K562 (cell line): ENCODE results near the gene PLEKHH2. TPM values are rescaled to one million over a fixed set of nuclear protein-coding genes. Genes with fewer than 3 reads are reported as not detected.

Source experiments
- ATAC-seq: fragments of 200-7000 bp; cut with Tn5 transposase; 3 replicates; pipeline ENCODE4 v1.9.1; 2020; ENCODE audit warnings: moderate library complexity
- BruUV-seq: library from RNA; stranded (reverse); fragments of 400-500 nt; replicated peaks from 2 replicates; lab custom pipeline; 2021; lab: Mats Ljungman, UMichigan
- CTCF ChIA-PET: fragments of 300-600 bp; formaldehyde crosslinking; extraction: SDS; loops from one replicate; lab custom pipeline; 2021; ENCODE audit warnings: low intra/inter-chr PET ratio; lab: Yijun Ruan, JAX
- POLR2A ChIA-PET: fragments of 300-600, 350-650 bp; sonication (Branson Sonifier 250); formaldehyde crosslinking; extraction: SDS; loops from one replicate; lab custom pipeline; 2021; ENCODE audit warnings: antibody characterized with exemption, inconsistent platforms; lab: Yijun Ruan, JAX
- DNase-seq, 4 experiments: peaks; one replicate each; pipeline versions ENCODE4 v3.0.0 to v3.0.0-alpha.2; 2011 to 2018; ENCODE audit warnings: low spot score in 3 of 4, mixed read lengths in 3 of 4; ENCODE audit errors: extremely low read depth in 1 of 4
- FAIRE-seq: peaks from 2 replicates; lab custom pipeline; 2011; peaks lifted over from hg19 to GRCh38; lab: Jason Lieb, UNC
- H2AFZ ChIP-seq: 2 replicates; pipeline ENCODE4 v1.6.0; 2011; ENCODE audit warnings: low read depth, low read length, control low read depth, inconsistent platforms
- H3K27ac ChIP-seq: fragments of 200-600 bp; 3 replicates; pipeline ENCODE4 v1.8.0; 2011; ENCODE audit warnings: low read depth, mild to moderate bottlenecking, control low read depth, inconsistent platforms, low read length, moderate library complexity, mixed read lengths; ENCODE audit errors: extremely low read depth
- H3K27me3 ChIP-seq, 2 experiments: fragments of 300-600 bp in 1 of 2; 2 replicates in 1 of 2; 3 replicates in 1 of 2; pipeline versions ENCODE4 v1.6.0 to v1.8.0; 2011; ENCODE audit warnings: inconsistent platforms in 2 of 2, low read length in 2 of 2, mild to moderate bottlenecking in 1 of 2, mixed read lengths in 1 of 2, moderate library complexity in 1 of 2; ENCODE audit not compliant: control insufficient read depth in 2 of 2, insufficient read depth in 2 of 2
- H3K36me3 ChIP-seq: fragments of 300-600 bp; 3 replicates; pipeline ENCODE4 v1.8.0; 2011; ENCODE audit warnings: mild to moderate bottlenecking, low read length, inconsistent platforms; ENCODE audit not compliant: control insufficient read depth, insufficient read depth
- H3K4me1 ChIP-seq, 2 experiments: fragments of 200-600 bp in 1 of 2; replicated peaks in 1 of 2; 2 replicates in 1 of 2; 3 replicates in 1 of 2; pipeline versions ENCODE4 v1.5.1 to v1.8.0; 2011; ENCODE audit warnings: inconsistent platforms in 2 of 2, low read length in 2 of 2, mild to moderate bottlenecking in 1 of 2, mixed read lengths in 1 of 2, moderate library complexity in 1 of 2; ENCODE audit not compliant: control insufficient read depth in 2 of 2, insufficient read depth in 2 of 2
- H3K4me2 ChIP-seq: 2 replicates; pipeline ENCODE4 v1.6.1; 2011; ENCODE audit warnings: low read length, control low read depth, inconsistent platforms, mixed read lengths; ENCODE audit not compliant: insufficient read depth
- H3K4me3 ChIP-seq: fragments of 200-600 bp; sonication (generic), shearing (Covaris generic); 2 replicates; pipeline ENCODE4 v1.5.1; 2016; ENCODE audit warnings: control low read depth, inconsistent platforms
- H3K79me2 ChIP-seq: fragments of 200-600 bp; 3 replicates; pipeline ENCODE4 v1.8.0; 2011; ENCODE audit warnings: low read length, inconsistent platforms; ENCODE audit not compliant: control insufficient read depth, insufficient read depth
- H3K9ac ChIP-seq, 2 experiments: 2 replicates each; pipeline versions ENCODE4 v1.6.0 to v1.6.1; 2011; ENCODE audit warnings: low read depth in 2 of 2, low read length in 2 of 2, control low read depth in 1 of 2, inconsistent platforms in 1 of 2, mild to moderate bottlenecking in 1 of 2, mixed read lengths in 1 of 2; ENCODE audit not compliant: insufficient read depth in 1 of 2
- H3K9me1 ChIP-seq: one replicate; pipeline ENCODE4 v1.6.0; 2011; ENCODE audit warnings: inconsistent platforms, mild to moderate bottlenecking, low read length, moderate library complexity; ENCODE audit not compliant: control insufficient read depth, insufficient read depth
- H3K9me3 ChIP-seq: replicated peaks from 2 replicates; pipeline ENCODE4 v1.5.1; 2011; ENCODE audit warnings: low read depth, low read length, inconsistent platforms; ENCODE audit not compliant: control insufficient read depth, insufficient read depth
- H4K20me1 ChIP-seq: replicated peaks from 2 replicates; pipeline ENCODE4 v1.6.1; 2011; ENCODE audit warnings: low read length, inconsistent platforms, mixed read lengths; ENCODE audit not compliant: control insufficient read depth, insufficient read depth
- CBX8 ChIP-seq: fragments of 200-600 bp; sonication (generic); IDR thresholded peaks from 2 replicates; pipeline ENCODE4 v1.6.1; 2012; ENCODE audit warnings: borderline replicate concordance, mixed run types, low read depth, mild to moderate bottlenecking, moderate library complexity, mixed read lengths, low read length, control low read depth, inconsistent platforms; ENCODE audit not compliant: poor library complexity, severe bottlenecking; ENCODE audit errors: extremely low read depth
- CCAR2 ChIP-seq: fragments of 200-400 bp; formaldehyde crosslinking; IDR thresholded peaks from 2 replicates; pipeline ENCODE4 v1.6.1; 2017; ENCODE audit warnings: mild to moderate bottlenecking, low read depth, low read length
- HIVEP1 ChIP-seq: fragments of 250-450 bp; sonication (Bioruptor Pico); IDR thresholded peaks from 2 replicates; pipeline ENCODE4 v1.4.0; 2020; ENCODE audit warnings: mild to moderate bottlenecking
- KLF16 ChIP-seq: IDR thresholded peaks from 2 replicates; pipeline ENCODE4 v1.6.1; 2016; ENCODE audit warnings: antibody characterized with exemption
- MECOM ChIP-seq: fragments of 250-450 bp; sonication (Bioruptor Pico); IDR thresholded peaks from 2 replicates; pipeline ENCODE4 v1.8.0; 2022; ENCODE audit warnings: inconsistent platforms
- SNRNP70 ChIP-seq: fragments of 200-400 bp; formaldehyde crosslinking; optimal IDR thresholded peaks from 2 replicates; pipeline ENCODE3; 2017; ENCODE audit warnings: low read depth, low read length
- ZNF23 ChIP-seq: fragments of 250-450 bp; sonication (Bioruptor Pico); IDR thresholded peaks from 2 replicates; pipeline ENCODE4 v1.4.0; 2020; ENCODE audit warnings: mild to moderate bottlenecking
- WGBS: fragments of 100-300 bp; shearing (Covaris generic); methylation state at CpG from one replicate; pipeline ENCODE4 v1.1.6; 2016; ENCODE audit warnings: low coverage, mixed read lengths; ENCODE audit not compliant: insufficient coverage; ENCODE audit errors: missing lambda C conversion rate; 5-methylcytosine and 5-hydroxymethylcytosine counted together
- in situ Hi-C: fragments of 300-500 bp; cut with MboI; formaldehyde crosslinking; loops from 4 replicates; pipeline ENCODE4 v1.15.0; 2018; ENCODE audit warnings: inconsistent platforms, mixed read lengths
- intact Hi-C: fragments of 100-400 bp; cut with micrococcal nuclease; formaldehyde crosslinking; loops from 2 replicates; pipeline ENCODE4 v1.14.2; 2022
- polyA plus RNA-seq, 8 experiments: library from polyadenylated mRNA; depleted of rRNA in 4 of 8; stranded (reverse) in 5 of 8; unstranded in 3 of 8; fragments of >200 nt; fragmentation: Nextera tagmentation in 2 of 8; fragmentation: Illumina TruSeq in 1 of 8; extraction: Ambion mirVana in 2 of 8; extraction: Trizol in 1 of 8; gene quantifications; 2 replicates each; pipeline versions ENCODE4 v1.2.1 to v1.2.3, GENCODE V29; 2011 to 2014; ENCODE audit warnings: inconsistent platforms in 1 of 8, missing spikeins in 1 of 8
- total RNA-seq, 7 experiments: library from RNA; depleted of rRNA in 6 of 7; stranded (reverse); fragments of >200 nt in 6 of 7; fragmentation: Illumina TruSeq in 2 of 7; extraction: Trizol in 2 of 7; gene quantifications; 2 replicates each; pipeline versions ENCODE4 v1.2.1 to v1.2.3, GENCODE V29; 2011 to 2021; ENCODE audit warnings: low replicate concordance in 1 of 7
- TF ChIP-seq, protein P1 (sequence below): IDR thresholded peaks from 2 replicates; pipeline ENCODE4 v1.6.1; 2014; ENCODE audit warnings: antibody characterized with exemption
- TF ChIP-seq, protein P2 (sequence below): fragments of 250-450 bp; sonication (Bioruptor Pico); IDR thresholded peaks from 2 replicates; pipeline ENCODE4 v1.4.0; 2020; ENCODE audit warnings: mild to moderate bottlenecking
- TF ChIP-seq, protein P3 (sequence below): sonication (generic); formaldehyde crosslinking; IDR thresholded peaks from 2 replicates; pipeline ENCODE4 v1.8.0; 2022; ENCODE audit warnings: missing genetic modification reagents, mild to moderate bottlenecking, borderline replicate concordance

The PLEKHH2 gene
- total and polyA plus RNA-seq, 9 of the 15 experiments (the other 6 are each of a cell fraction or from before 2014, with no cell fraction given) = 0.77 to 13.5 (median 2.7) TPM

- TF ChIP-seq, protein P1, sequence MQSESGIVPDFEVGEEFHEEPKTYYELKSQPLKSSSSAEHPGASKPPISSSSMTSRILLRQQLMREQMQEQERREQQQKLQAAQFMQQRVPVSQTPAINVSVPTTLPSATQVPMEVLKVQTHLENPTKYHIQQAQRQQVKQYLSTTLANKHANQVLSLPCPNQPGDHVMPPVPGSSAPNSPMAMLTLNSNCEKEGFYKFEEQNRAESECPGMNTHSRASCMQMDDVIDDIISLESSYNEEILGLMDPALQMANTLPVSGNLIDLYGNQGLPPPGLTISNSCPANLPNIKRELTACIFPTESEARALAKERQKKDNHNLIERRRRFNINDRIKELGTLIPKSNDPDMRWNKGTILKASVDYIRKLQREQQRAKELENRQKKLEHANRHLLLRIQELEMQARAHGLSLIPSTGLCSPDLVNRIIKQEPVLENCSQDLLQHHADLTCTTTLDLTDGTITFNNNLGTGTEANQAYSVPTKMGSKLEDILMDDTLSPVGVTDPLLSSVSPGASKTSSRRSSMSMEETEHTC = no peak
- TF ChIP-seq ZNF23 (CRISPR knock-in tag) = no peak
- TF ChIP-seq KLF16 = no peak
- TF ChIP-seq MECOM (CRISPR knock-in tag) = no peak
- TF ChIP-seq HIVEP1 (CRISPR knock-in tag) = no peak
- no peak for TF ChIP-seq CBX8
- TF ChIP-seq, protein P2, sequence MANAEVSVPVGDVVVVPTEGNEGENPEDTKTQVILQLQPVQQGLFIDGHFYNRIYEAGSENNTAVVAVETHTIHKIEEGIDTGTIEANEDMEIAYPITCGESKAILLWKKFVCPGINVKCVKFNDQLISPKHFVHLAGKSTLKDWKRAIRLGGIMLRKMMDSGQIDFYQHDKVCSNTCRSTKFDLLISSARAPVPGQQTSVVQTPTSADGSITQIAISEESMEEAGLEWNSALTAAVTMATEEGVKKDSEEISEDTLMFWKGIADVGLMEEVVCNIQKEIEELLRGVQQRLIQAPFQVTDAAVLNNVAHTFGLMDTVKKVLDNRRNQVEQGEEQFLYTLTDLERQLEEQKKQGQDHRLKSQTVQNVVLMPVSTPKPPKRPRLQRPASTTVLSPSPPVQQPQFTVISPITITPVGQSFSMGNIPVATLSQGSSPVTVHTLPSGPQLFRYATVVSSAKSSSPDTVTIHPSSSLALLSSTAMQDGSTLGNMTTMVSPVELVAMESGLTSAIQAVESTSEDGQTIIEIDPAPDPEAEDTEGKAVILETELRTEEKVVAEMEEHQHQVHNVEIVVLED = no peak
- TF ChIP-seq, all 486 proteins: peak for 0
Observed at GRCh38 chr2:43763091-43763490, 126.0 kb downstream of the PLEKHH2 start (continued).

GRCh38 chr2:43764086-43764705 lies 127.1 kb downstream of the PLEKHH2 start:
- ChIA-PET CTCF (no interaction called here), POLR2A (interaction anchor here (0.7 kb wide), 1 partner anchor 12 kb away, joined by 3 read pairs; no protein-coding TSS in a partner anchor)
- no peak overlapping the region for H3K27ac ChIP-seq
- no peaks in the 10 kb centered on the region for H3K79me2 ChIP-seq
- BruUV-seq = no TSS peak
- H2AFZ ChIP-seq = no peak overlapping the region
- H3K4me3 ChIP-seq = no peak overlapping the region
- no peaks in the 10 kb centered on the region for H3K4me1 ChIP-seq
- in situ Hi-C loops (no loop called here), intact Hi-C loops (no loop called here)
- no peak overlapping the region for H3K9ac ChIP-seq
- DNase-seq (no peak), ATAC-seq (no peak), FAIRE-seq (no peak)
- H3K9me3 ChIP-seq = no peaks in the 10 kb centered on the region
- no peaks in the 10 kb centered on the region for H4K20me1 ChIP-seq
- H3K27me3 ChIP-seq = no peaks in the 10 kb centered on the region
- no peaks in the 10 kb centered on the region for H3K36me3 ChIP-seq
- TF ChIP-seq, protein P3, sequence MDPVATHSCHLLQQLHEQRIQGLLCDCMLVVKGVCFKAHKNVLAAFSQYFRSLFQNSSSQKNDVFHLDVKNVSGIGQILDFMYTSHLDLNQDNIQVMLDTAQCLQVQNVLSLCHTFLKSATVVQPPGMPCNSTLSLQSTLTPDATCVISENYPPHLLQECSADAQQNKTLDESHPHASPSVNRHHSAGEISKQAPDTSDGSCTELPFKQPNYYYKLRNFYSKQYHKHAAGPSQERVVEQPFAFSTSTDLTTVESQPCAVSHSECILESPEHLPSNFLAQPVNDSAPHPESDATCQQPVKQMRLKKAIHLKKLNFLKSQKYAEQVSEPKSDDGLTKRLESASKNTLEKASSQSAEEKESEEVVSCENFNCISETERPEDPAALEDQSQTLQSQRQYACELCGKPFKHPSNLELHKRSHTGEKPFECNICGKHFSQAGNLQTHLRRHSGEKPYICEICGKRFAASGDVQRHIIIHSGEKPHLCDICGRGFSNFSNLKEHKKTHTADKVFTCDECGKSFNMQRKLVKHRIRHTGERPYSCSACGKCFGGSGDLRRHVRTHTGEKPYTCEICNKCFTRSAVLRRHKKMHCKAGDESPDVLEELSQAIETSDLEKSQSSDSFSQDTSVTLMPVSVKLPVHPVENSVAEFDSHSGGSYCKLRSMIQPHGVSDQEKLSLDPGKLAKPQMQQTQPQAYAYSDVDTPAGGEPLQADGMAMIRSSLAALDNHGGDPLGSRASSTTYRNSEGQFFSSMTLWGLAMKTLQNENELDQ = no peak
- TF ChIP-seq CCAR2 (no peak), SNRNP70 (no peak)
- no peaks in the 10 kb centered on the region for H3K9me1 ChIP-seq
- no peak overlapping the region for H3K4me2 ChIP-seq
- WGBS = 12% methylated on average over 1 of the region's 1 CpG
